NB4 (cell line): ENCODE data around the gene ZNF598.
A peak's percentile ranks its signal among the peaks of the same experiment; 100 is the strongest.

Source experiments
- DNase-seq: peaks from one replicate; pipeline ENCODE4 v3.0.0; 2010; ENCODE audit warnings: low read depth
- H3K4me3 ChIP-seq: one replicate; pipeline ENCODE4 v1.5.1; 2011; ENCODE audit warnings: mild to moderate bottlenecking, low read depth, low read length, moderate library complexity
- MYC ChIP-seq: IDR thresholded peaks from 2 replicates; pipeline ENCODE4 v1.6.1; 2011; ENCODE audit warnings: low read depth, low read length
- POLR2A ChIP-seq: IDR thresholded peaks from 2 replicates; pipeline ENCODE4 v1.6.1; 2011; ENCODE audit warnings: mild to moderate bottlenecking; ENCODE audit not compliant: insufficient read length; ENCODE audit errors: extremely low read depth
- TF ChIP-seq, protein P1 (sequence below): IDR thresholded peaks from one replicate; pipeline ENCODE4 v1.5.1; 2012; ENCODE audit warnings: low read depth, low read length
- TF ChIP-seq, protein P2 (sequence below): IDR thresholded peaks from 2 replicates; pipeline ENCODE4 v1.6.1; 2011; ENCODE audit warnings: low read depth, low read length

The ZNF598 gene

DNA sequence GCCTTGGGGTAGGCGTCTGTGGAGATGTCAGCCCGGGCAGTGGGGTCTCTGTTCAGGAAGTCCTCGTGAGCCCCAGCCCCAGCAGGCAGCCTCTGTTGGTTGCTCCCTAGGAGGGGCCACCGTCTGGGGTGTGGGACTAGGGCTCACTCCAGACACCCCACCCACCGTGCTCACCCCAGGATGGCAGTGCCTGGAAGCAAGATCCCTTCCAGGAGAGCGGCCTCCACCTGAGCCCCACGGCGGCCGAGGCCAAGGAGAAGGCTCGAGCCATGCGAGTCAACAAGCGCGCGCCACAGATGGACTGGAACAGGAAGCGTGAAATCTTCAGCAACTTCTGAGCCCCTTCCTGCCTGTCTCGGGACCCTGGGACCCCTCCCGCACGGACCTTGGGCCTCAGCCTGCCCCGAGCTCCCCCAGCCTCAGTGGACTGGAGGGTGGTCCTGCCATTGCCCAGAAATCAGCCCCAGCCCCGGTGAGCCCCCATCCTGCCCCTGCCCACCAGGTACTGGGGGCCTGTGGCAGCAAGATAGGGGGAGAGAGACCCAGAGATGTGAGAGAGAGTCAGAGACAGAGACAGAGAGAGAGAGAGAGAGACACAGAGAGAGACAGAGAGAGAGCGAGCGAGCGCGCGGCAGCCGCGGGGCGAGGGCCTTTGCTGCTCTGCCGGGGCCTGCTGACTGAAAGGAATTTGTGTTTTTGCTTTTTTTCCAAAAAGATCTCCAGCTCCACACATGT lies 28.2 kb upstream of the ZNF598 start:
- no peak for DNase-seq
- TF ChIP-seq, protein P1, sequence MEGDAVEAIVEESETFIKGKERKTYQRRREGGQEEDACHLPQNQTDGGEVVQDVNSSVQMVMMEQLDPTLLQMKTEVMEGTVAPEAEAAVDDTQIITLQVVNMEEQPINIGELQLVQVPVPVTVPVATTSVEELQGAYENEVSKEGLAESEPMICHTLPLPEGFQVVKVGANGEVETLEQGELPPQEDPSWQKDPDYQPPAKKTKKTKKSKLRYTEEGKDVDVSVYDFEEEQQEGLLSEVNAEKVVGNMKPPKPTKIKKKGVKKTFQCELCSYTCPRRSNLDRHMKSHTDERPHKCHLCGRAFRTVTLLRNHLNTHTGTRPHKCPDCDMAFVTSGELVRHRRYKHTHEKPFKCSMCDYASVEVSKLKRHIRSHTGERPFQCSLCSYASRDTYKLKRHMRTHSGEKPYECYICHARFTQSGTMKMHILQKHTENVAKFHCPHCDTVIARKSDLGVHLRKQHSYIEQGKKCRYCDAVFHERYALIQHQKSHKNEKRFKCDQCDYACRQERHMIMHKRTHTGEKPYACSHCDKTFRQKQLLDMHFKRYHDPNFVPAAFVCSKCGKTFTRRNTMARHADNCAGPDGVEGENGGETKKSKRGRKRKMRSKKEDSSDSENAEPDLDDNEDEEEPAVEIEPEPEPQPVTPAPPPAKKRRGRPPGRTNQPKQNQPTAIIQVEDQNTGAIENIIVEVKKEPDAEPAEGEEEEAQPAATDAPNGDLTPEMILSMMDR = no peak
- TF ChIP-seq, protein P2, sequence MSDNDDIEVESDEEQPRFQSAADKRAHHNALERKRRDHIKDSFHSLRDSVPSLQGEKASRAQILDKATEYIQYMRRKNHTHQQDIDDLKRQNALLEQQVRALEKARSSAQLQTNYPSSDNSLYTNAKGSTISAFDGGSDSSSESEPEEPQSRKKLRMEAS = no peak
- no peak for TF ChIP-seq MYC
- no peak for TF ChIP-seq POLR2A
- H3K4me3 ChIP-seq = no peak overlapping the region

DNA sequence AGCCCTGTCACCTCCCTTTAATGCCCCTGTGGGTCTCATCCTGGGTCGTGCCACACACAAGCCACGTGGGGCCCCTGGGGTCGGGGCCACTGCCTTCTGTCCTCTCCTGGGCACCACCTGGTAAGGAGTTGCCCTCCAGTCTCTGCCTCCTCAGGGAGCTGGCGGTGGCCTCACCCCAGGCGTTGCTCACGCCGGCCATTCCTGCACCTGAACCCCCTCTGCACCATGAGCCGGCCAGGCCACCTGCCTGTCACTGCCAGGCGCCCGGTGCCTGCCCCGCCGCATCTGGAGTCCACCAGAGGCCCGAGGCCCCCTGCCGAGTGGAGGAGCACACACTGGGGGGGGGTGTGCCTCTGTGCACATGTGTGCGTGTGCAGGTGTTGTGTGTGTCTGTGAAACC lies 27.5 kb upstream of the ZNF598 start:
- no peak overlapping the region for H3K4me3 ChIP-seq
- TF ChIP-seq, protein P2 = no peak
- TF ChIP-seq POLR2A = no peak
- no peak for TF ChIP-seq MYC
- TF ChIP-seq, protein P1 = no peak

DNA sequence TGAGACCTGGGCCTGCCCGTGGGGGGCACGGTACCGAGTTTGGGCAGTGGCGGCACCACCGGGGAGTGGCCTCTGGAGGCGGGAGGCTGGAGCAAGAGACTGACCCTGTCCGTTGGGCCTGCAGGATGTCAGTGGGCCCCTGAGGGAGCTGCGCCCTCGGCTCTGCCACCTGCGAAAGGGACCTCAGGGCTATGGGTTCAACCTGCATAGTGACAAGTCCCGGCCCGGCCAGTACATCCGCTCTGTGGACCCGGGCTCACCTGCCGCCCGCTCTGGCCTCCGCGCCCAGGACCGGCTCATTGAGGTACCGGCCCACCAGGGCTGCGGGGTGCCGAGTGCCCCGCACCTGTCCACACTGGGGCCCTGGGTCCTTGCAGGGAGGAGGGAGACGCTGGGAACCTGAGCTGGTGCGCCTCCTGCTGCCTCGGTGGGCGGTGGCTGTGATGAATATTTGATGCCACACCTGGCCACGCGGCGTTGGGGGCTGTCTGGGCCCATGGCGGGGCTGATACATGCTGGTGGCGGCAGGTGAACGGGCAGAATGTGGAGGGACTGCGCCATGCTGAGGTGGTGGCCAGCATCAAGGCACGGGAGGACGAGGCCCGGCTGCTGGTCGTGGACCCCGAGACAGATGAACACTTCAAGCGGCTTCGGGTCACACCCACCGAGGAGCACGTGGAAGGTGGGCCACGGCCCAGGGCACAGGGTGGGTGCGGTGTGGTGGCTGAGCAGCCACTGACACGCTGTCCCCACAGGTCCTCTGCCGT lies 26.8 kb upstream of the ZNF598 start:
- no peak overlapping the region for H3K4me3 ChIP-seq
- DNase-seq = no peak
- TF ChIP-seq POLR2A (no peak), MYC (no peak)
- TF ChIP-seq, protein P2 = no peak
- TF ChIP-seq, protein P1 = no peak

More for the DNA sequence above, 27.5 kb upstream of the ZNF598 start:
- no peak for DNase-seq

DNA sequence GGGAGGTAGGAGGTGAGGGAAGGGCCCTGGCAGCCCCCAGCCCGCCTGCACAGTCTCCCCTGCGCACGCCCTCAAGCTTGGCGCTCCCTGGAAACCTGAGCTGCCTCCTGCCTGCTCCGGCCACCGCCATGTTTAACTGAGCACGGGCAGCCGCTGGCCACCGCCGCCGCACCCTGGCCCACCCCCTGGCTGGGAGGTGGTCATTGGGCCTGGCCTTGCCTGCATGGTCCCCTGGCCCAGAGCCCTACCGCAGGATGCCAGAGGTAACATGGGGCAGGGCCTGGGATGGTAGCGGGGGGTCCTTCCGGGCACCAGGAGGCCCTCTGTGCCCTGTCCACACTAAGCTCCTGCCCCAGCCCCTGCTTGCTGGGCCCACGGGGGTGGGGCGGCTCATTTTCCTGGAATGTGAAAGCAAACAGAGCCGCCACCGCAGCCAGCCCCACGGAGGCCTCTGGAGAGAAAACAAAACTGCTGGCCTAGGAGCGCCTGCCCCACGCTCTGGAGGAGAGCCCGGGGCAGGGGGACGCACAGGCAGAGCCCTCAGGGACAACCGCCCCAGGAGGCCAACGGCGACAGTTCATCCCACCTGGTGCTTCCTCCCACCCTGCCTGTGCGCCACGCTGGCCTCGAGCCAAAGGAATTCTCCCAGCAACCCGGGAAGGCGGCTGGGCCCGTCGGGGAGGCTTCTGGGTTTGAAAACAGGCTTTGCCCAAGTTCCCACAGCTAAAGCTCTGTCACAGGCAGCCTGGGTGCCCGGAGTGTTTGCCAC lies 26.0 kb upstream of the ZNF598 start:
- H3K4me3 ChIP-seq = no peak overlapping the region
- TF ChIP-seq, protein P2 = no peak
- no peak for TF ChIP-seq MYC
- no peak for TF ChIP-seq POLR2A
- TF ChIP-seq, protein P1 = no peak
- DNase-seq = no peak

DNA sequence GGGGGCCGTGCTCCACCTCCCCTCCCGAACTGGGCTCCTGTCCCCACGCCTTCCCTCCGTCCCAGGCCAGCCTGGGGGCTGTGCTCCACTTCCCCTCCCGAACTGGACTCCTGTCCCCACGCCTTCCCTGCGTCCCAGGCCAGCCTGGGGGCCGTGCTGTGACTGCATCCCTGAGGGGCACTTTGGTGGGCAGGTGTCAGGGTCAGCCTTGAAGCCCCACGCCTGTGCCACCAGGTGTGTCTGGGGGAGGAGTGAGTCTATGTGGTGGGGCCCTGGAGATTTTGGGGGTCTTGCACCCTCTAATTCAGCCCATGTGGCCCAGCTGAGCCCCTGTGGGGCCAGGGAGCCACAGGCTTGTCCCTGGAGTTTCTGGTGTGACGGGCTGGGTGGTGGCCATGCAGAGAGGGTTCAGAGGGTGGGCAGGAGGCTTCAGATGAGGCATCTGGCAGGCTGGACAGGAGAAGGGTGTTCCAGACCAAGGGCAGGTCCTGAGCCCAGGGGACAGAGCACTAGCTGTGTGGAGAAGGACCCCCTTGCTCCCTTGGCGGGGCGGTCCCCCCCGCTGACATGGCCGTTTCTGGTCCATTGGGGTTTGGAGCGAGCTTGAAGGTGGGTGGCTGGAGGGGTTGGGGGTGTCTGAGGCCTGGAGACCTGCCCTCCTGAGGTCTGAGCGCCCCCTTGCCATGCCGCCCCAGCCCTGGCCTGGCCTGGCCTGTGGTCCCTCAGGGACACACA lies 25.2 kb upstream of the ZNF598 start:
- H3K4me3 ChIP-seq = no peak overlapping the region
- TF ChIP-seq, protein P2 = no peak
- TF ChIP-seq, protein P1 = no peak
- TF ChIP-seq MYC = no peak
- TF ChIP-seq POLR2A = no peak
- no peak for DNase-seq

DNA sequence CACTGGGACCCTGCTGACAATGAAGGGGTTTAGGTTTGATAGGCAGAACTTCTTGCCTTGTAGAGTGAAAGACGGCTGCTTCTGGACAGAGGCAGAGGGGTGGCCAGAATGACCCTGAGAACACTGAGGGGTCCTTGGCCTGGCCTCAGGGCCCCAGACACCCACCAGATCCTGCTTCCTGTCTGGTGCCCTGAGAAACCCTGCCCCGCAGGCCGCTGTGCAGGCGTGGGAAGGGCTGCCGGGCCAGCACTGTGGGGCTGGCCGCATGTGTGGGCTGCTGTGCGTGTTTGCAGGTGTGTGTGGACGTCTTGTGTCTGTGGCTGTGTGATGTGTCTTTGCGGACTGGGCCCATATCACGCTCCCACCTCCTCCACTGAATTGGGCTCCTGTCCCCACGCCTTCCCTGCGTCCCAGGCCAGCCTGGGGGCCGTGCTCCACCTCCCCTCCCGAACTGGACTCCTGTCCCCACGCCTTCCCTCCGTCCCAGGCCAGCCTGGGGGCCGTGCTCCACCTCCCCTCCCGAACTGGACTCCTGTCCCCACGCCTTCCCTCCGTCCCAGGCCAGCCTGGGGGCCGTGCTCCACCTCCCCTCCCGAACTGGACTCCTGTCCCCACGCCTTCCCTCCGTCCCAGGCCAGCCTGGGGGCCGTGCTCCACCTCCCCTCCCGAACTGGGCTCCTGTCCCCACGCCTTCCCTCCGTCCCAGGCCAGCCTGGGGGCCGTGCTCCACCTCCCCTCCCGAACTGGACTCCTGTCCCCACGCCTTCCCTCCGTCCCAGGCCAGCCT lies 24.5 kb upstream of the ZNF598 start:
- DNase-seq = peak; percentile 28
- peak overlapping the region; percentile 59 for H3K4me3 ChIP-seq
